ENCODE results near the gene SPRYD3.
"Not testable (repeated sequence)": the region's sequence is repeated elsewhere in the genome, so short reads cannot be mapped to it uniquely, and the experiment has no call there.

Gene SPRYD3, protein sequence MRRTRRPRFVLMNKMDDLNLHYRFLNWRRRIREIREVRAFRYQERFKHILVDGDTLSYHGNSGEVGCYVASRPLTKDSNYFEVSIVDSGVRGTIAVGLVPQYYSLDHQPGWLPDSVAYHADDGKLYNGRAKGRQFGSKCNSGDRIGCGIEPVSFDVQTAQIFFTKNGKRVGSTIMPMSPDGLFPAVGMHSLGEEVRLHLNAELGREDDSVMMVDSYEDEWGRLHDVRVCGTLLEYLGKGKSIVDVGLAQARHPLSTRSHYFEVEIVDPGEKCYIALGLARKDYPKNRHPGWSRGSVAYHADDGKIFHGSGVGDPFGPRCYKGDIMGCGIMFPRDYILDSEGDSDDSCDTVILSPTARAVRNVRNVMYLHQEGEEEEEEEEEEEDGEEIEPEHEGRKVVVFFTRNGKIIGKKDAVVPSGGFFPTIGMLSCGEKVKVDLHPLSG

GRCh38 chr12:53079226-53080117, at the start of gene SPRYD3:
Gene SPRYD3, minus strand, starts transcription at chr12:53079390. Its CDS starts 57 bp downstream, at chr12:53079333.
- peak; percentile 92 to 96 for DNase-seq

DNA sequence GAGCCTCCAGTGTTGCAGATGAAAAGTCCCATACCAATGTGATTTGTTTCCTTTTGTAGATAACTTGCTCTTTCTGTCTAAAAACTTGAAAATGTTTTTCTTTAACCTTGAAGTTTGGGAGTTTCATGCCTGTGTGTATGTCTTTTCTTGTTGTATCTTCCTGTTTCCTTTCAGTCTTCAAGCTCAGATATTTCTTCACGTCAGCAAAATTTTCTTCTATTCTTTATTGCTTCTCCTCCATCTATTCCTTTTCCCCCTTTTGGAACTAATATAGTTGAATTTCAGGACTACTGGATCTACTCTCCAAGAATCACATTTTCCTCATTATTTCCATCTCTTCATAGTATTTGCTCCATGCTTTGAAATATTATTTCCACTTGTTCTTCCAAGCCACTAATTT, 48.0 kb upstream of the SPRYD3 start:
- DNase-seq, result no peak

- DNase-seq, result no peak
Measured at GRCh38 chr12:53124352-53124723, 45.1 kb upstream of the SPRYD3 start.

GRCh38 chr12:53123578-53124351, 44.6 kb upstream of the SPRYD3 start:
- no peak for DNase-seq

DNA sequence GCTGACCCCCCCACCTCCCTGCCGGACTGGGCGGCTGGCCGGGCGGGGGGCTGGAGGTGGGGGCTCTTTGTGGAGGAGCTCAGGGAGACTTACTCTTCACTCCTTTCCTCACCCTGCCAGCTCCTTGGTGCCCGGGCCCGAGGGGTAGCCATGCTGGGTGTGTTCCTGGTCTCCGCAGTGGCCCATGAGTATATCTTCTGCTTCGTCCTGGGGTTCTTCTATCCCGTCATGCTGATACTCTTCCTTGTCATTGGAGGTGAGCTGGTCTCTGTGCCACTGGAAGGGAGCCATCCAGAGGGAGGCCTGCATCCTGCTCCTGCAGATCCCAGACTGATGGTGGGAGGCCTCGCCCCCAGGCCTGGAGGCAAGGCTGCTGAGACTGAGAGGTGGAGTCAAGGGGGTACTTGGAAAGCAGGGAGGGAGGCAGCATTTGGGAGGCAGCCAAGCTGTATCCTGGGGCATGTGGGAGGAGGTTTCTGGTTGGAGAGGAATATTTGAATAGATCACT, 43.8 kb upstream of the SPRYD3 start:
- DNase-seq, result no peak

GRCh38 chr12:53120685-53121525, 41.7 kb upstream of the SPRYD3 start:
- DNase-seq, result no peak

GRCh38 chr12:53118751-53119300, 39.6 kb upstream of the SPRYD3 start:
- no peak for DNase-seq

DNA sequence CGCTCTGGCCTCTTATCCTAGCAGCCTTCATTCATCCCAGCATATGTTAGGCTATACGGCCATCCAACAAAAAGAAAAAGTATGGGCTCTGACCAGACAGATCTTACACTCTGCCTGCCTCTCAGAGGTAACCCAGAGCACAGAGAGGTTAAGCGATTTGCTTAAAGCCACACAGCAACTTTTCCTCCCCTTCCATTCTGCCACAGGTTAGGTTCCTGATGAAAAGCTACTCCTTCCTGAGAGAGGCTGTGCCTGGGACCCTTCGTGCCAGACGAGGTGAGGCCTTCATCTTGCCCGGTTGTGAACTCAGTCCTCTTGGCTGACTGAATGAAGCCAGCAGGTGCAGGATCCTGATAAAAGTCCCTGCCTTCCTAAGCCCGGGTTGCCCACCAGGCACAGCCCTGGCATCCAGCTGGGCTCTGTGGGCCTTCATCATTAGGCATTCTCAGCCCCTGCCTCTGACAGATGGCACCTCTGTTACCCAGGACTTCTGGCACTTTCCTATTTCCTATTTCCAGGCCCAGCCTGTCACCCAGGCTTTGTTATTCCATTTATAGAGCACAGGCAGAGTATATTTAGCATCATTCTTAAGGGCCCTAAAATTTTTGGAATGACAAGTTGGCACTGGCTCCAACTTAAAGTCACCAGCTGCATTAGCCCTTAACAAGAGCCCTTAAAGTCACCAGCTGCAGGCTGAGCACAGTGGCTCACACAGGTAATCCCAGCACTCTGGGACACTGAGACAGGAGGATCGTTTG, 36.9 kb upstream of the SPRYD3 start:
- DNase-seq, result no peak

DNA sequence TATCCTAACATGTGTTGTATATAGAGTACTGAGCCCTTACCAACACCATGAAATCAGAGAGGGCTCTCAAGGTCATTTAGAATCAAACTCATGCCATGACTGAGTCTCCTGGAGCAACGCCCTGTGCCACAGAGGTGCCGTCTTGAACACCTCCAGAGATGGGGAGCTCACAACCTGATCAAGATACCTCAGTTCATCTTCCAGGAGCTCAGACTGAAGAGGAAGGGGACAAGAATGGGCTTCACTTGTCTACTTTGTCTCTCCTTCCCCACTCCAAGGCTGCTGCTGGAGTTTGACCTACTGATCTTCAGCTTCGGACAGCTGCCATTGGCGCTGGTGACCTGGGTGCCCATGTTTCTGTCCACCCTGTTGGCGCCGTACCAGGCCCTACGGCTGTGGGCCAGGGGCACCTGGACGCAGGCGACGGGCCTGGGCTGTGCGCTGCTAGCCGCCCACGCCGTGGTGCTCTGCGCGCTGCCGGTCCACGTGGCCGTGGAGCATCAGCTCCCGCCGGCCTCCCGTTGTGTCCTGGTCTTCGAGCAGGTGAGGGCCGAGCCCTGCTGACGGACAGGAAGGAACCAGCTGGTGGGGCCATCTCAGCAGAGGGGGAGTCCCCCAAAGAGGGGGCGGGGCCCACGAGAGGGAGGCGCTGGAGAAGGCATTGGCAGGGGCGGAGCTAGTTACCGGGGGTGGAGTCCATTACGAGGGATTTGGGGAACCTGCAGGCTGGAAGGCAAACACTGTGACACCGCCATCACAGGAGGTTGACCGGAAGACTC, 36.1 kb upstream of the SPRYD3 start:
- no peak for DNase-seq

GRCh38 chr12:53113951-53114350, 34.8 kb upstream of the SPRYD3 start:
- DNase-seq, result no peak

- DNase-seq, result no peak
Measured at GRCh38 chr12:53113136-53113705, 34.0 kb upstream of the SPRYD3 start.

GRCh38 chr12:53112431-53112830, 33.2 kb upstream of the SPRYD3 start:
- not testable (repeated sequence) for DNase-seq

DNA sequence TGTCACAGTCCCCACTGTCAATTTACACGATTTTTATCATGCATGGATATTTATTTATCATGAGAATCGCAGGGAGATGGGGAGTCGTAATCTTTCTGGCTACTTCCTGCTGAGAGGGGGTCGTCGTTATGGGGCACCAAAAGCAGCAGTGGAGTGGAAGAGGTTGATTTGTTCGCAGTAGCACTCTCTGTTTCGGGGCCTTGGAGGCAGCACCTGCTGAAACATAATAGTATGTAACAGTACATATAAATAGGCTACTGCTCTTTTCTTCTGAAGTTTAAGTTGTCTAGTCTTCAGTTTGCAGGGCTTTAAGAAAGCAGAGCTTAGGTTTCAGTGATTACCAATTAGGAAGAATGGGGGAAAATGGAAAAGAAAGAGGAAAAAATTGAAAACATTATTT, 27.9 kb upstream of the SPRYD3 start:
- no peak for DNase-seq

- DNase-seq, result no peak
Measured at GRCh38 chr12:53105712-53106439, 26.7 kb upstream of the SPRYD3 start.

- no peak for DNase-seq
Measured at GRCh38 chr12:53105256-53105655, 26.1 kb upstream of the SPRYD3 start.

DNA sequence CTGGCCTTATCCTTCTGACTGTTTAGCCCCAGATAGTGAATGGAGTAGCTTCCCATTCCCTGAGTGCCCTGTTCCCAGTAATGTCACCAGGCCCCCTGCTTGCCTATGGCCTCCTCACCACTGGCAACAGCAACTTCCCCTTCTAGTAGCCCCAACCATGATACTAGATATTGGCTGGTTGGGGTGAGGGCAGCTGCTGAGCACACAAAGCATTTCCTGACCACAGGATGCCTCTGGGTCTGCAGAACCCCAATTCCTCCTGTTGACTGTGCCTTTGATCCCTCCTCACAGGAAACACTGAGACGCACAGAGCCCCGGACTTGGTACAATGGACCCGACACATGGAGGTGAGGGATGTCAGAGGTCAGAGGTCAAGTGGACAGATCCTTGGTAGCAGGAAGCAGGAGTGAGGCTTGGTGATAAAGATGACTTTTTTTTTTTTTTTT, 24.7 kb upstream of the SPRYD3 start:
- peak in 1 of 2 donors; percentile 66 for DNase-seq

DNA sequence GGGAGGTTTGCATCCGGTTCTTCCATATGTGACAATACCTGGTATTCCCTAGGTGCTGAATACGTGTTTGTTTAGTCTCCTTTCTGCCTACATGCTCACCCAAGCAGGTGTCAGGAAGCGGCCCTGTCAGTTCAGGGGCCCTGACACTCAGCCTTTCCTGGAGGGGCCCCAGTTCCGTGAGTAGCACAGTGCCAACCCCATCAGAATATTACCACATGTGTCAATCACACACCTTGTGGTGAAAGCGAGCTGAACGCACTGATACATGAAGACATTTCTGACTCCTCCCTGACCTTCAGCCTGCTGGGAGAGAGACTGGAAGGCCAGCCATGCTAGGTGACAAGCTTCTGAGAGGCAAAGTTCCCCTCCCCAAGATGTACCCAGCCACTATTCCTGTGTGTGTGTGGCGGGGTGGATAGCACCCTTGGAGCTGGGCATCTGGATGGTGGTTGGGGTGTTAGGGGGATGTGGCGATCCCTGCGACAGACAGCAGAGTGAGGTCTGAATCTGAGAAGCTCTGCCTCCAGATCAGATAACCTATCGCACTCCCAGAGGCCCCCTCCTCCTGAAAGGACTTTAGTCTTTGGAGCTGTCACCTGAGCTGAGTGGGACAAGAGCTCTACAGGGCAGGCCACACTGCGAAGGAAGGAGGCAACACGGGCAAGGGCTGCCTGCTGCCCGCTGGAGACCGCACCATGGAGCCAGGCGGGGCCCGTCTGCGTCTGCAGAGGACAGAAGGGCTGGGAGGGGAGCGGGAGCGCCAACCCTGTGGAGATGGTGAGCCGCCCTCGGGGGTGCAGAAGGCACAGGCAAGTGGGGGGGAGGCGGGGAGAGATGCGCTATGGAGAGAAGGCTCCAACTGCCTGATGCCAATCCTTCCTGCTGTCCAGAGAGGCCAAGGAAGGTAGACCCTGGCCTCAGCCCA, 24.0 kb upstream of the SPRYD3 start, which contains the start of gene SOAT2:
SOAT2 (plus strand) TSS at position 604 of the 925 bp plus-strand sequence; CDS start at position 696, 92 bp downstream.
- no peak for DNase-seq

Data from bone marrow (tissue), 2 donors.